Naive thymus-derived CD8-positive, alpha-beta T cell (primary cell): ENCODE results near the gene MAPK4. TPM values are rescaled to one million over a fixed set of nuclear protein-coding genes. Genes with fewer than 3 reads are reported as not detected.

ENCODE experiments used
- ATAC-seq, 2 donors: fragments of 150-1000 bp; cut with Tn5 transposase in 1 of 2; sonication (Bioruptor Pico), chemical (Tn5 transposase) in 1 of 2; 1 replicate in 1 of 2; 2 replicates in 1 of 2; pipeline ENCODE4 v1.10.0; 2021; ENCODE audit warnings: mild to moderate bottlenecking in 2 of 2, moderate library complexity in 2 of 2
- POLR2A ChIA-PET: fragments of 350-600 bp; sonication (Branson Sonifier 250); formaldehyde crosslinking; loops from one replicate; lab custom pipeline; 2021; ENCODE audit warnings: antibody characterized with exemption; lab: Charles Lee
- DNase-seq, 10 donors: peaks; one replicate each; pipeline versions ENCODE4 v3.0.0 to v3.0.0-alpha.2; 2020 to 2022
- H3K27ac Mint-ChIP-seq, 10 donors: one replicate each; pipeline ENCODE4 v1.8.0; 2020 to 2022; ENCODE audit warnings: mild to moderate bottlenecking in 10 of 10, mixed read lengths in 10 of 10, moderate library complexity in 4 of 10, inconsistent platforms in 1 of 10
- H3K27me3 Mint-ChIP-seq, 5 donors: one replicate each; pipeline ENCODE4 v1.8.0; 2021 to 2022; ENCODE audit warnings: mixed read lengths in 5 of 5
- H3K36me3 Mint-ChIP-seq, 3 donors: one replicate each; pipeline ENCODE4 v1.8.0; 2020 to 2022; ENCODE audit warnings: mixed read lengths in 3 of 3, mild to moderate bottlenecking in 2 of 3, inconsistent platforms in 1 of 3
- H3K4me1 Mint-ChIP-seq, 4 donors: one replicate each; pipeline ENCODE4 v1.8.0; 2021 to 2022; ENCODE audit warnings: mixed read lengths in 4 of 4
- H3K4me3 Mint-ChIP-seq, 10 donors: one replicate each; pipeline ENCODE4 v1.8.0; 2020 to 2022; ENCODE audit warnings: mild to moderate bottlenecking in 10 of 10, mixed read lengths in 10 of 10, moderate library complexity in 6 of 10, inconsistent platforms in 1 of 10
- H3K9me3 Mint-ChIP-seq, 9 donors: one replicate each; pipeline ENCODE4 v1.8.0; 2020 to 2022; ENCODE audit warnings: mixed read lengths in 9 of 9, mild to moderate bottlenecking in 3 of 9, inconsistent platforms in 1 of 9, moderate library complexity in 1 of 9
- polyA plus RNA-seq, 3 donors: library from polyadenylated mRNA; unstranded; fragments of 300-500 nt; fragmentation: Illumina TruSeq; gene quantifications; one replicate each; pipeline ENCODE4 v1.2.3, GENCODE V29; 2021
- total RNA-seq, 8 experiments: library from RNA in 2 of 8; stranded (reverse) in 2 of 8; gene quantifications; one replicate each; pipeline ENCODE4 v1.2.3 and lab custom pipeline; 2021 to 2026

MAPK4 gene
- total and polyA plus RNA-seq, 5 experiments from 2014 or later = 0.39 TPM; not detected in 4

DNA sequence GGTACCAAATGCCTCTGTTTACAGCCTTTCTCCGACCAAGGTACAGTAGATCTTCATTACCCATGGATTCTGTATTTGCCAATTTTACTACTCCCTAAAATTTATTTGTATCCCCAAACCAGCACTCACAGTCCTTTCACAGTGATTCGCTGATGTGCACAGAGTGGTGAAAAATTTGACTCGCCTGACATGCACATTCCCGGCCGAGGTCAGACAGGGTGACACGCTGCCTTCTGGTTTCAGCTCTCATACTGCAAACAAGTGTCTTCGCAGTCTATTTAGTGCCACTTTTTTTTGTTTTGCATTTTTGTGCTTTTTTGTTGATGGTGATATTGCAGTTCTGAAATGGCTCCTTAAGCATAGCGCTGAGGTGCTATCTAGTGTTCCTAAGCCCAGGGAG, 71.0 kb downstream of the MAPK4 start:
- Mint-ChIP-seq H3K27me3 (peaks cover under 1 to 20% (median 8%) of the 10 kb centered on the region in 5 donors), H3K36me3 (no peaks in the 10 kb centered on the region), H3K4me3 (no peak overlapping the region), H3K27ac (no peak overlapping the region), H3K9me3 (peaks cover 0 to 2% (median 0%) of the 10 kb centered on the region in 9 donors), H3K4me1 (no peaks in the 10 kb centered on the region)
- POLR2A ChIA-PET = no interaction called here
- DNase-seq = no peak
- ATAC-seq = no peak

DNA sequence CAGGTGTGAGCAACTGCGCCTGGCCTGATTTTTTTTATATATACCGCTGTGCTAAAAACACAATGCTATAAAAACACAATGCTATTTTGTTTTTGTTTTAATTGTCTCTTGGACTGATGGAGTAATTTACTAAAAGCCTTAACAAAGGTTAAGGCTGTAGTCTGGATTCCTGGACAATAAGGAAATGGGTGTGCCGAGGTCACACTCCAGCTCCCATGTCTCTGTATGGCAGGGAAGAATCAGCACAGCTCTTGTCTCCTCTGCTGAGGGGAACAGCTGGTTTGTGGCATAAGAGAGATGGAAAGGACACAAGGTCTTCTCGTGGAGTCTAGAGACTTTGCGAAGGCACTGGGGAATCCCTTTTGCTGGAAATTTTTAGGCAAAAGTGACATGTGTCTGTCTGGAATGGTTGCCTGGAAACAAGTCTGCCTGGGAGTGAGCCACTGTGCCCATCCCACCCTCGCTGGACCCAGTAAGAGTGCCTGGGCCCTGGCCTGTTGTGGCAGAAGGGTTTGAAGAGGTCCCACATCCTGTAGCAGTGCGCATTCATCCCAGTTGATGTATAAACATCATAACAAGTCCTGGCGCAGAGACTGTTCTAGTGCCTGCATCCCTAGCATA, 73.1 kb downstream of the MAPK4 start:
- Mint-ChIP-seq H3K4me3 (no peak overlapping the region), H3K27ac (no peak overlapping the region), H3K4me1 (no peaks in the 10 kb centered on the region), H3K27me3 (peaks cover 2 to 27% (median 15%) of the 10 kb centered on the region in 5 donors), H3K9me3 (peaks cover 0 to 2% (median 0%) of the 10 kb centered on the region in 9 donors), H3K36me3 (no peaks in the 10 kb centered on the region)
- DNase-seq = no peak
- no peak for ATAC-seq
- POLR2A ChIA-PET = no interaction called here

- POLR2A ChIA-PET = no interaction called here
- no peak for DNase-seq
- H3K27me3 Mint-ChIP-seq = peaks cover 2 to 27% (median 14%) of the 10 kb centered on the region in 5 donors
- no peaks in the 10 kb centered on the region for H3K4me1 Mint-ChIP-seq
- ATAC-seq = no peak
- H3K36me3 Mint-ChIP-seq = no peaks in the 10 kb centered on the region
- no peak overlapping the region for H3K4me3 Mint-ChIP-seq
- H3K27ac Mint-ChIP-seq = no peak overlapping the region
- H3K9me3 Mint-ChIP-seq = peaks cover 0 to 2% (median 0%) of the 10 kb centered on the region in 9 donors
Measured at GRCh38 chr18:50633992-50634391, 74.1 kb downstream of the MAPK4 start.

DNA sequence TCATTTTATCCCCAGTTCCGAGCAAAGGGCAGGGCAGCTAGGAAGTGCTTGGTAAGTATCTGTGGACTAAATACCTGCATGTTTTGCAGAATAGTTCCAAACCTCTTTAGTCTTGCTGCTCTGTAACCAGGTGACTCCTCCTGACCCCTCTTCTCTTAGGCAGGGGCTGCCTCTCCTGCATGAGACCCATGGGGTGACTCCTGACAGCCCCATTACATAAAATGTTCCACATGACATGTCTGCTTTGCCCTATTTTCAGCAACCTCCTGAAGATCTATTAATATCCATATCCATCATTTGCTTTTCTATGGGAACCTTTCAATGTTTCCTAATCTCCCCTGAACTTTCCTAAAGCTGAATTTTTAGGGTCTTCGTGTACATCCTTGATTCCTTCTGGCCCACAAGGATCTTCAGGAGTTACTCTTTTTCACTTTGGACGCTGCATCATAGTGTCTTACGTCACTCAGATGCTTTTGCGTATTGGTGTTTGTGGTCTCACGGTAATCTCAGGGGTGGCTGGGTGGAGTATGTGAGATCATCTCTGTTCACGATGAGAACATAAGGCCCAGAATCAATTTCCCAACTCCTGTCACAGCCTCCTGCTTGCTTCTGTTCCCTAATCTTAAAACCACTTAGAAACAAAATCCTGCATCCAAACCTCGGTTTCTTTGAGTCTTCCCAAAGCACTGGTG, 76.6 kb downstream of the MAPK4 start:
- ATAC-seq (no peak), DNase-seq (no peak)
- POLR2A ChIA-PET = no interaction called here
- H3K27me3 Mint-ChIP-seq = peaks cover 2 to 15% (median 10%) of the 10 kb centered on the region in 5 donors
- no peak overlapping the region for H3K4me3 Mint-ChIP-seq
- peaks cover 0 to 2% (median 0%) of the 10 kb centered on the region in 9 donors for H3K9me3 Mint-ChIP-seq
- H3K4me1 Mint-ChIP-seq = no peaks in the 10 kb centered on the region
- no peak overlapping the region for H3K27ac Mint-ChIP-seq
- H3K36me3 Mint-ChIP-seq = no peaks in the 10 kb centered on the region

DNA sequence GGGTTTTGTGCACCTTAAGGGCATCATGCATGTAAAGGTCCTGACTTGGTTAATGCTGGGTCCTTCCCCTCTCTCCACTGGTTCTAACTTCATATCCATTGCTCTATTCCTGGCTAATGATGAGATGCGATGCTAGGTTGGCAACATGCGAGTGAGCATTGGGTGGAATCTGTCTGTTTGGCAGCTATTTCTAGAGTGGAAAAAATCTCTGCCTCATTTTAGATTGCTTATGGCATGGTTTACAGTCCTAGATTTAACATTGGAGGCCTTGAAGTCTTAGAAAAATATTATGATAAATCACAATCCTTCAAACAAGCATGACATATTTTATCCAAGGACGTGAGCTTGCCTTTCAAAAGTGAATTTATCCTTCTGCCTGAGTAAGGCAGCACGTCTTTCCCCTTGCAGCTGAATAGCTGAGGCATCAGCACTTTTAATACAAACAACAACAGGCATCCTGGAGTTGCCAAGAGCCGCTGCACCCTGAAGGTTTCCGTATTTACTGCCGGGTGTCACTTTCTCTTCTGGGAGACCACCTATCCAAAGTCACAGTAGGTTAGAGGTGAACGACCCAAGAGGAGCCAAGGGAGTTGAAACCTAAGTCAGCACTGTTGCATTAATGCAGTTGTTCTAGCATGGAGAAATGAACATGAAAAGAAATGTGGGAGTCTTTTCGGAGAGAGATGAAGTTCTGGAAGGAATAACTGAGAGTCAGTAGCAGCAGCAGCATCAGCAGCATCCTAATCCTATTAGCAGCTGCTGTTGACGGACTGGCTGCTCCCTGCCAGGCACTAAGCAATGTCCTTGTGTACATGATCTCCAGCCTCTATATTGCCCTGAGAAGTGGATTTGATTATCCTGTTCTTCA, 78.4 kb downstream of the MAPK4 start:
- no peak for ATAC-seq

DNA sequence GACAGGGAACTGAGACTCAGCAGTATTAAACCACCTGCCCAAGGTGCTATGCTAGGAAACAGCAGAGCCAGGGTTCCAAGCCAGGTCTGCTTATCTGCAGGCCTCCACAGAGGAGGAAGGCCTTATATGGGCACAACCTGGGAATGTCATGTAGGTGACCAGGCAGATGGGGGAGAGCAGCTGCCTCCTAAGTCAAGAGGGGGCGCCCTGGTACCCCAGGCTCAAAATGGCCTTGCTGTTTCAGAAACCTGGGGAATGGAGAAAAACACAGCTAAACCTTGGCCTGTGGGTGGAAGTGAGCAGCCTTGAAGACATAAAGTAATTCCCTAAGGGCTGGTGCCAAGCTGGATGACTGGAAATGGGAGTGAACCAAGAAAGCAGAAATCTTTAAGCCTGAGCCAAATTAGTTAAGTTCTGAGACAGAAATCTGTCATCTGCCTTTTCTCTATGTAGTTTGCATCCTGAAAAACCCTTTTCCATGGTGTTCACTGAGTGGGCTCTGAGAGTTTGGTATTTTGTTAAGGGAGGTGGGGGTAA, 79.1 kb downstream of the MAPK4 start:
- DNase-seq (no peak), ATAC-seq (no peak)
- POLR2A ChIA-PET = no interaction called here
- Mint-ChIP-seq H3K36me3 (no peaks in the 10 kb centered on the region), H3K4me3 (no peak overlapping the region), H3K4me1 (no peaks in the 10 kb centered on the region), H3K27ac (no peak overlapping the region), H3K27me3 (peaks cover 0 to 15% (median 9%) of the 10 kb centered on the region in 5 donors), H3K9me3 (no peaks in the 10 kb centered on the region)

More for the DNA sequence above, 78.4 kb downstream of the MAPK4 start:
- Mint-ChIP-seq H3K4me3 (no peak overlapping the region), H3K4me1 (no peaks in the 10 kb centered on the region), H3K27me3 (peaks cover 0 to 15% (median 11%) of the 10 kb centered on the region in 5 donors), H3K27ac (no peak overlapping the region), H3K36me3 (no peaks in the 10 kb centered on the region), H3K9me3 (no peaks in the 10 kb centered on the region)
- POLR2A ChIA-PET = no interaction called here
- no peak for DNase-seq

- Mint-ChIP-seq H3K27ac (no peak overlapping the region), H3K9me3 (no peaks in the 10 kb centered on the region), H3K4me1 (no peaks in the 10 kb centered on the region), H3K27me3 (peaks cover 0 to 15% (median 9%) of the 10 kb centered on the region in 5 donors), H3K4me3 (no peak overlapping the region), H3K36me3 (no peaks in the 10 kb centered on the region)
- ATAC-seq = no peak
- POLR2A ChIA-PET = no interaction called here
- DNase-seq = no peak
Measured at GRCh38 chr18:50639711-50640110, 79.8 kb downstream of the MAPK4 start.

DNA sequence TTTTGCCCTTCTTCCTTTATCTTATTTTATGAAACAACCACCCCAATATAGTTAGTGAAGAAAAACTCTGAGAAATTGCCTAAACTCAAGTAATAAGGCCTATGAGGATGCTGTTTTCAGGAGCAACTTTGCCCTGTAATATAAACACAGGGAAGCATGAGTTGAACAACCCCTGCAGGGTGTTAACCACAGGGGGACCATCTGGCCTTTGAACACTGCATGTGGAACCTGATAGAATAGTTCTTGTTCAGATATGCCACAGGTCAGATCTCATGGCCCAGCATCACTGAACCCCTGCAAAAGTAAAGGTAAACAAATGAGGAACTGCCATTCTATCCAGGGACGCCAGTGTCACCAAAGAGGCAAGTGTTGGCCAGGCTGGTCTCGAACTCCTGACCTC, 82.6 kb downstream of the MAPK4 start:
- H3K27me3 Mint-ChIP-seq = peaks cover 0 to 5% (median 1%) of the 10 kb centered on the region in 5 donors
- H3K27ac Mint-ChIP-seq = no peak overlapping the region
- H3K9me3 Mint-ChIP-seq = peaks cover 0 to 2% (median 0%) of the 10 kb centered on the region in 9 donors
- DNase-seq (no peak), ATAC-seq (no peak)
- POLR2A ChIA-PET = no interaction called here
- H3K4me3 Mint-ChIP-seq = no peak overlapping the region
- no peaks in the 10 kb centered on the region for H3K4me1 Mint-ChIP-seq
- H3K36me3 Mint-ChIP-seq = no peaks in the 10 kb centered on the region

- H3K4me3 Mint-ChIP-seq = no peak overlapping the region
- no peak for ATAC-seq
- peaks cover 0 to 5% (median 1%) of the 10 kb centered on the region in 5 donors for H3K27me3 Mint-ChIP-seq
- DNase-seq = no peak
- H3K27ac Mint-ChIP-seq = no peak overlapping the region
- no peaks in the 10 kb centered on the region for H3K36me3 Mint-ChIP-seq
- POLR2A ChIA-PET = no interaction called here
- H3K4me1 Mint-ChIP-seq = no peaks in the 10 kb centered on the region
- H3K9me3 Mint-ChIP-seq = peaks cover 0 to 2% (median 0%) of the 10 kb centered on the region in 9 donors
Measured at GRCh38 chr18:50644146-50644545, 84.3 kb downstream of the MAPK4 start.

GRCh38 chr18:50644807-50645206, 84.9 kb downstream of the MAPK4 start:
- peaks cover 0 to 2% (median 0%) of the 10 kb centered on the region in 9 donors for H3K9me3 Mint-ChIP-seq
- ATAC-seq (no peak), DNase-seq (no peak)
- POLR2A ChIA-PET = no interaction called here
- H3K4me1 Mint-ChIP-seq = no peaks in the 10 kb centered on the region
- no peaks in the 10 kb centered on the region for H3K36me3 Mint-ChIP-seq
- no peak overlapping the region for H3K27ac Mint-ChIP-seq
- no peak overlapping the region for H3K4me3 Mint-ChIP-seq
- H3K27me3 Mint-ChIP-seq = peaks cover 0 to 8% (median 1%) of the 10 kb centered on the region in 5 donors

DNA sequence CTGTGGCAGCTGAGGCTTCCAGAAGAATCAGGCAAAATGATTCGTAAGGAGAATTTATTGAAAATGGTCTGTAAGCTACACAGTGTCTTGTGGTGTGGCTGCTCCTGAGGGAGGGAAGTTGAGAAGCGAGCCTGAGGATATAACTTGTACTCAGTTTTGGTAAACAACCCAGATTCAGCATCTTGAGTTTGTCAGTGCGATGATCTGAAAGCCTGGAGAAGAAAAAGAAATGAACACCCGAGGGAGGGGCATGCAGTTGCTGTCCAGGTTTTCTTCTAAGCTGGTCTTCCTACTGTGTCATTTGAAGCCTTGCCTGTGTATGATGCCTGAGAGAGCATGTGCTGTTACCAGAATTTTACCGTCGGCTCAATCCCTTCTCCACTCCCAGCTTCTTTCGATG, 87.3 kb downstream of the MAPK4 start:
- Mint-ChIP-seq H3K4me1 (no peaks in the 10 kb centered on the region), H3K36me3 (no peaks in the 10 kb centered on the region), H3K4me3 (no peak overlapping the region), H3K27ac (no peak overlapping the region), H3K9me3 (peaks cover 0 to 2% (median 0%) of the 10 kb centered on the region in 9 donors), H3K27me3 (peaks cover 0 to 20% (median 2%) of the 10 kb centered on the region in 5 donors)
- ATAC-seq = no peak
- POLR2A ChIA-PET = no interaction called here
- DNase-seq = no peak

GRCh38 chr18:50647792-50648191, 87.9 kb downstream of the MAPK4 start:
- Mint-ChIP-seq H3K36me3 (no peaks in the 10 kb centered on the region), H3K4me3 (no peak overlapping the region), H3K4me1 (no peaks in the 10 kb centered on the region)

More at GRCh38 chr18:50647792-50648191, 87.9 kb downstream of the MAPK4 start:
- Mint-ChIP-seq H3K27ac (no peak overlapping the region), H3K9me3 (peaks cover 0 to 2% (median 0%) of the 10 kb centered on the region in 9 donors), H3K27me3 (peaks cover 0 to 24% (median 3%) of the 10 kb centered on the region in 5 donors)
- no peak for ATAC-seq
- POLR2A ChIA-PET = no interaction called here
- no peak for DNase-seq
